NCI-H1436 treated with DMSO at 0.1 percent for 48 hours (cell line): Measurements from ENCODE around the gene FUT3.

Source experiments
- DNase-seq: peaks from one replicate; lab custom pipeline; 2025; lab: John Stamatoyannopoulos, UW

FUT3 gene

DNA sequence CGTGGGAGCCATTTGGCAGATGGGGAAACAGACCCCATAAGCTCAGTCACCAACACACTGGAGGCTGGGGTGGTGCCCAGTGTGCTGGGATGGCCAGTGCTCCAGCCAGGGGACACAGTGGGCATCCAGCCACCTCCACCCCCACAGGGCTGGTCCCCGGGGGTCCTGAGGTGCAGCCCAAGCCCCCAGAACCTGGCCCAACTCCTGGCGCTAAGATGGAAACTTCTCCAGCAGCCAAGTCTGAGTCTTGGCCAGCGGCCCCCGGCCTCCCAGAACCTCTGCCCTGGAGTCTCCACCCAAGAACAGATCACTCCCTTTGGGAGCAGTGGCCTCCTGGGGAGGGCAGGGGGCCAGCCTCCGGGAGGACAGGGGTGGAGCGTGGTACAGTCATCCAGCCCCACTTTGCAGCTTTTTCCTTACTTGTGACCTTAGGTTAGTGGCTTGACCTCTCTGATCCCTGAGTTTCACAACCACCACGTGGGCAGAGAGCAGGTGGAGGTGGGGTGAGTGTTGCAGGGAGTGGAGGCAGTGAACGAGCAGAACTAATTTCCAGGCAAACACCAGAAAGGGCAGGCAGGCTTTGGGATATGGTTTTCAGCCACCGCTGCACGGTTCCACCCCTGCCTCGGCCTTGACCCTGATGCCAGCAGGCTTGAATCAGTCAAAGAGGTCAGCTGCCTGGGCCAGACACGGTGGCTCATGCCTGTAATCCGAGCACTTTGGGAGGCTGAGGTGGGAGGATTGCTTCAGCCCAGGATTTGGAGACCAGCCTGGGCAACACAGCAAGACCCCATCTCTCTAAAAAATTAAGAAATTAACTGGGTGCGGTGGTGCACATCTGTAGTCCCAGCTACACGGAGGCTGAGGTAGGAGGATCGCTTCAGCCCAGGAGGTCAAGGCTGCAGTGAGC, 50.6 kb downstream of the FUT3 start:
- no peak for DNase-seq

DNA sequence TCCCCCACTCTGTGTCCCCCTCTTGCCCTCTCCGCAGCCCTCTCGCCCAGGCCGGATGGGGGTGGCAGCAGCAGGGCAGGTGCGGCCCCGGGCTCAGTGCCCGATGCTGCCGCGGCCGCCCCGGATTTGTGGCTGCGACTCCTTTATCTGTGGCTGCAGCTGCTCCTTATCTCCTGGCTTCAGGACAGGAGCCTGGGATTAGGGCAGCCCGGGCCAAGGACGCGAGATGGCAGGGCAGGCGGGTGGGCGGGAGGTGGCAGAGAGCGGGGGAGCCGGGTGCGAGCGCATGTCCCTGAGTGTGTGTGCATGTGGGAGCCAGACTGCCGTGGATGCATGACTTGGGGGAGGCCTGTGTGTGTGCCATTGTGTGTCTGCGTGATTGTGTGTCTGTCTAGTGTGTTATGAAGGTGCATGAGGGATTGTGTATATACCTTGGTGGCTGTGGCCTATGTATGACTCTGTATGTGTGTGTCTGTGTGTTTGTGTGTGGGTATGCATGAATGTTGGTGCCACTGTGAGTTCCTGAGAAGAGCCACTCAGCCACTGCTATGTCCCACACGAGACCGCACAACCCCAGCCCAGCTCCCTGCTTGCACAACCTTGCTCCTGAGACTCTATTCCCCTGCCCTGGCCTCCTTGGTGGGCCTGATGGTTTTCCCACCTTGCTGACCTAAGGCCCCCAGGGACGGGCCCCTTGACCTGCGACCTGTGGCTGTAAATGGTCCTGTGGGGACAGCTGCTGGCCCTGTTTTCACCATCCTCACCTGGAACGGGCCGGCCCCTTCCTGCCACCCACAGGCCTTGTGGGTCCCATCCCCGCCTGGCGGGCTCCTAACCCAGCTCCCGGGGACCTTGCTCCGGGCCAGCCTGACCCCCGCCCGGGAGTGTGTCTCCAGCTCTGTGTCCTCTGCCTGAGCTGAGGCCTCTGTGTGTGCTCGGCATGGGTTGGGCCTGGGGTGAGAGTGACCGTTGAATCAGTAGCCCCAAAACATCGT, 51.7 kb downstream of the FUT3 start:
- DNase-seq, result no peak

DNA sequence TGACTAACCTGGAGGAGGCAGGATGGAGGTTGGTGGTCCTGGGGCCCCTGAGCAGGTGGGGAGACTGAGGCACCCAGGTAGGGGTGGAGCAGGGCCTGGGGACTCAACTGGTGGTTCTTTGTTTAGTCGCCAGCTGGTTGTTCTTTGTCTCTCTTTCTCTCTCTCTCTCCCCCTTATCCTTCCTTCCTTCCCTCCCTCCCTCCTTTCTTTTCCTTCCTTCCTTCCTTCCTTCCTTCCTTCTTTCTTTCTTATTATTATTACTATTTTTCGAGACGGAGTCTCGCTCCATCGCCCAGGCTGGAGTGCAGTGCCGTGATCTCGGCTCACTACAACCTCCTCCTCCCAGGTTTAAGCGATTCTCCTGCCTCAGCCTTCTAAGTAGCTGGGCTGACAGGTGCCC, 53.0 kb downstream of the FUT3 start:
- DNase-seq, result no peak

DNA sequence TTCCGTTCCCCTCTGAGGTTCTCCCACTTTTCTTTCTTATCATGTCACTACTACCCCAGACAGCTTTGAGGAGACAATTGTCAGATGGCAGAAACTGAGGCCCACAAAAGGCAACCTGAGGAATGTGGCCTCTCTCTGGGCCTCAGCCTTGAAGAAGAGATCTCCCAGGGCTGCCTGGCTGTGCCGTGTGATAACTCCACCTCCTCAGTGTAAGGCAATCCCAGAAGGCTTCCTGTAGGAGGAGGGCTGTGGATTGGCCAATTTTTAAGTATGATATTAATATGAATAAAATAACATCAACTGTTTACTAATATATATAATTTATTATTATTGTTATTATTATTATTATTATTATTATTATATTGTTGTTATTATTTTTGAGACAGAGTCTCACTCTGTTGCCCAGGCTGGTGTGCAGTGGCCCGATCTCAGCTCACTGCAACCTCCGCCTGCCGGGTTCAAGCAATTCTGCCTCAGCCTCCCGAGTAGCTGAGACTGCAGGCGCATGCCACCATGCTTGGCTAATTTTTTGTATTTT, 55.8 kb downstream of the FUT3 start:
- no peak for DNase-seq

DNA sequence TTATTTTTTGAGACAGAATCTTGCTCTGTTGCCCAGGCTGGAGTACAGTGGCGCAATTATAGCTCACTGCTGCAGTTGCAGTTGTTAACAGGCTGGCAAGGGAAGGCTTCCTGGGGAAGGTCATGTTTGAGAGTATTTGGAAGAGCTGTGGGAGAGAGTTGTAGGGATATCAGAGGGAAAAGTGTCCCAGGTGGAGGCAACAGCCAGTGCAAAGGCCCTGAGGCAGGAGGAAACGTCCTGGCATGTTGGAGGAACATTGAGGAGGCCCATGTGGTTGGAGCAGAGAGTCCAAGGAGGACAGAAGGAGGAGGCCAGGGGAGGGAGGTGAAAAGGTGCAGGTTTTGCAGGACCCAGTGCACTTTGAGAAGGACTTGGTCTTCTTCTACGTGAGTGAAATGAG, 58.1 kb downstream of the FUT3 start:
- DNase-seq, result no peak
